SK-N-SH (cell line): Measurements from ENCODE around the gene CYTH4. TPM values are rescaled to one million over a fixed set of nuclear protein-coding genes. Genes with fewer than 3 reads are reported as not detected.

Experiments used
- CTCF ChIA-PET: fragments of 300-600, 350-600 bp; formaldehyde crosslinking; extraction: SDS; loops from one replicate; lab custom pipeline; 2021; lab: Yijun Ruan, JAX
- POLR2A ChIA-PET: fragments of 350-600 bp; sonication (Branson Sonifier 250); formaldehyde crosslinking; extraction: SDS; loops from one replicate; lab custom pipeline; 2020; ENCODE audit warnings: antibody characterized with exemption, inconsistent platforms; lab: Yijun Ruan, JAX
- DNase-seq: peaks from one replicate; pipeline ENCODE4 v3.0.0; 2012
- H2AFZ ChIP-seq: fragments of 200-600 bp; sonication (generic); 2 replicates; pipeline ENCODE4 v1.8.1; 2016; ENCODE audit warnings: antibody characterized with exemption, mild to moderate bottlenecking, low read depth
- H3F3A ChIP-seq: fragments of 200-600 bp; sonication (generic); replicated peaks from 2 replicates; pipeline ENCODE3; 2016; ENCODE audit warnings: antibody characterized with exemption, mild to moderate bottlenecking; ENCODE audit not compliant: insufficient read depth
- H3K27ac ChIP-seq, 2 experiments: fragments of 200-500 bp in 1 of 2; fragments of 200-600 bp in 1 of 2; sonication (Bioruptor generic) in 1 of 2; sonication (generic), shearing (Covaris generic) in 1 of 2; 2 replicates each; pipeline versions ENCODE4 v1.5.1 to v1.6.1; 2014 to 2016; ENCODE audit warnings: low read depth in 2 of 2, inconsistent platforms in 1 of 2, low read length in 1 of 2, mild to moderate bottlenecking in 1 of 2, mixed read lengths in 1 of 2
- H3K27me3 ChIP-seq: fragments of 200-600 bp; sonication (generic), shearing (Covaris generic); 2 replicates; pipeline ENCODE4 v1.6.1; 2016; ENCODE audit warnings: mixed run types; ENCODE audit not compliant: insufficient read depth
- H3K36me3 ChIP-seq, 2 experiments: fragments of 200-500 bp in 1 of 2; fragments of 200-600 bp in 1 of 2; sonication (Bioruptor generic) in 1 of 2; sonication (generic) in 1 of 2; replicated peaks in 1 of 2; 2 replicates each; pipeline versions ENCODE3 to v1.5.1; 2014 to 2016; ENCODE audit warnings: low read length in 1 of 2, mild to moderate bottlenecking in 1 of 2; ENCODE audit not compliant: insufficient read depth in 2 of 2, control insufficient read depth in 1 of 2
- H3K4me1 ChIP-seq, 2 experiments: fragments of 200-500 bp in 1 of 2; fragments of 200-600 bp in 1 of 2; sonication (Bioruptor generic) in 1 of 2; sonication (generic), shearing (Covaris generic) in 1 of 2; 2 replicates each; pipeline versions ENCODE4 v1.5.1 to v1.6.1; 2014 to 2016; ENCODE audit warnings: low read depth in 1 of 2, low read length in 1 of 2, mixed run types in 1 of 2; ENCODE audit not compliant: insufficient read depth in 2 of 2, control insufficient read depth in 1 of 2
- H3K4me2 ChIP-seq: fragments of 200-600 bp; sonication (generic), shearing (Covaris generic); 2 replicates; pipeline ENCODE4 v1.6.1; 2017; ENCODE audit warnings: mixed run types
- H3K4me3 ChIP-seq, 2 experiments: fragments of 200-500 bp in 1 of 2; fragments of 200-600 bp in 1 of 2; sonication (Bioruptor generic) in 1 of 2; sonication (generic), shearing (Covaris generic) in 1 of 2; 2 replicates each; pipeline versions ENCODE4 v1.5.1 to v1.8.1; 2014 to 2016; ENCODE audit warnings: low read depth in 2 of 2, inconsistent platforms in 1 of 2, low read length in 1 of 2, mild to moderate bottlenecking in 1 of 2, mixed read lengths in 1 of 2, moderate library complexity in 1 of 2
- H3K79me2 ChIP-seq: fragments of 200-600 bp; sonication (generic); 2 replicates; pipeline ENCODE4 v1.8.1; 2017; ENCODE audit warnings: mild to moderate bottlenecking; ENCODE audit not compliant: insufficient read depth
- H3K9ac ChIP-seq: fragments of 200-600 bp; sonication (generic); 2 replicates; pipeline ENCODE4 v1.6.1; 2017; ENCODE audit warnings: mixed run types
- H3K9me2 ChIP-seq: fragments of 200-600 bp; sonication (generic); 2 replicates; pipeline ENCODE4 v1.6.1; 2017; ENCODE audit warnings: mixed run types
- H3K9me3 ChIP-seq: fragments of 200-600 bp; sonication (generic); 2 replicates; pipeline ENCODE4 v1.6.1; 2017; ENCODE audit warnings: mixed run types, mild to moderate bottlenecking, moderate library complexity
- H4K20me1 ChIP-seq: fragments of 200-600 bp; sonication (generic); 2 replicates; pipeline ENCODE4 v1.6.1; 2017; ENCODE audit warnings: mild to moderate bottlenecking, mixed run types; ENCODE audit not compliant: insufficient read depth
- CTCF ChIP-seq: fragments of 200-600 bp; sonication (generic); IDR thresholded peaks from 2 replicates; pipeline ENCODE4 v1.6.1; 2017; ENCODE audit warnings: antibody characterized with exemption, mild to moderate bottlenecking, moderate library complexity
- GABPA ChIP-seq: IDR thresholded peaks from 2 replicates; pipeline ENCODE4 v1.4.0; 2012; ENCODE audit warnings: low read depth, mild to moderate bottlenecking
- JUND ChIP-seq: IDR thresholded peaks from 2 replicates; pipeline ENCODE4 v1.4.0; 2012
- MXI1 ChIP-seq: IDR thresholded peaks from 2 replicates; pipeline ENCODE4 v1.6.1; 2012; ENCODE audit warnings: mild to moderate bottlenecking, low read depth, low read length, improper control_type of control experiment
- PBX3 ChIP-seq: IDR thresholded peaks from 2 replicates; pipeline ENCODE4; 2012
- RCOR1 ChIP-seq: fragments of 150-350 bp; IDR thresholded peaks from 2 replicates; pipeline ENCODE4 v1.6.1; 2017; ENCODE audit warnings: antibody characterized with exemption, low read length
- RXRA ChIP-seq: IDR thresholded peaks from 2 replicates; pipeline ENCODE4 v1.4.0; 2012; ENCODE audit warnings: low read depth, mild to moderate bottlenecking, borderline replicate concordance
- SIN3A ChIP-seq: IDR thresholded peaks from 2 replicates; pipeline ENCODE4 v1.6.1; 2012; ENCODE audit warnings: low read depth, mild to moderate bottlenecking, low read length, moderate library complexity, borderline replicate concordance
- USF1 ChIP-seq: IDR thresholded peaks from 2 replicates; pipeline ENCODE4 v1.4.0; 2012; ENCODE audit warnings: low read depth, borderline replicate concordance
- USF2 ChIP-seq: fragments of 150-350 bp; IDR thresholded peaks from 2 replicates; pipeline ENCODE4 v1.6.1; 2017; ENCODE audit warnings: antibody characterized with exemption, low read length, low read depth, borderline replicate concordance
- WGBS: methylation state at CpG from one replicate; pipeline ENCODE4 v1.1.6; 2017; ENCODE audit warnings: low lambda C conversion rate; 5-methylcytosine and 5-hydroxymethylcytosine counted together
- polyA plus RNA-seq, 3 experiments: library from polyadenylated mRNA; depleted of rRNA; stranded (reverse); fragments of >200 nt; gene quantifications; 2 replicates each; pipeline ENCODE4 v1.2.3, GENCODE V29; 2012

Gene CYTH4
- polyA plus RNA-seq, 1 of the 3 experiments (the other 2 are of a cell fraction), result 0.07 TPM

GRCh38 chr22:37281646-37282384 is 493 bp upstream of the CYTH4 start:
- DNase-seq, result no peak
- no peaks in the 10 kb centered on the region for H3K27me3 ChIP-seq
- H3K4me2 ChIP-seq, result no peak overlapping the region
- no peak for TF ChIP-seq RXRA
- TF ChIP-seq MXI1, result no peak
- no peak for TF ChIP-seq RCOR1
- TF ChIP-seq, all 33 proteins: peak for 0
- no peaks in the 10 kb centered on the region for H3K9me3 ChIP-seq
- WGBS, result 86% methylated on average over 12 of the region's 12 CpGs
- H3K4me1 ChIP-seq, result no peaks in the 10 kb centered on the region
- H3F3A ChIP-seq, result no peaks in the 10 kb centered on the region
- H3K9ac ChIP-seq, result no peak overlapping the region
- ChIA-PET CTCF (interaction anchor here (0.9 to 7.4 kb wide), 3 partner anchors 14 to 83 kb away, joined by 3 to 49 read pairs (median 3); no protein-coding TSS in a partner anchor), POLR2A (no interaction called here)
- H2AFZ ChIP-seq, result no peak overlapping the region
- H3K27ac ChIP-seq, result no peak overlapping the region
- no peaks in the 10 kb centered on the region for H3K9me2 ChIP-seq
- H3K79me2 ChIP-seq, result no peaks in the 10 kb centered on the region
- no peaks in the 10 kb centered on the region for H4K20me1 ChIP-seq
- H3K36me3 ChIP-seq, result no peaks in the 10 kb centered on the region
- no peak overlapping the region for H3K4me3 ChIP-seq

GRCh38 chr22:37283393-37283937 is 1.2 kb downstream of the CYTH4 start:
- Histone ChIP-seq H3K27ac (no peak overlapping the region), H4K20me1 (no peaks in the 10 kb centered on the region), H3K9ac (no peak overlapping the region), H3K79me2 (no peaks in the 10 kb centered on the region), H3F3A (no peaks in the 10 kb centered on the region), H3K27me3 (no peaks in the 10 kb centered on the region), H3K4me3 (no peak overlapping the region), H3K36me3 (no peaks in the 10 kb centered on the region), H3K9me2 (no peaks in the 10 kb centered on the region), H3K4me2 (no peak overlapping the region), H3K4me1 (no peaks in the 10 kb centered on the region), H3K9me3 (no peaks in the 10 kb centered on the region), H2AFZ (no peak overlapping the region)
- TF ChIP-seq SIN3A, result no peak
- TF ChIP-seq USF2, result no peak
- TF ChIP-seq JUND, result no peak
- peak; percentile 34; the same call in 1 of the 2 replicates for TF ChIP-seq CTCF
- no peak for TF ChIP-seq PBX3
- no peak for TF ChIP-seq USF1
- no peak for TF ChIP-seq GABPA
- WGBS, result 54% methylated on average over 7 of the region's 8 CpGs
- peak; percentile 61 for DNase-seq
- POLR2A ChIA-PET, result no interaction called here
- CTCF ChIA-PET, result interaction anchor here (0.6 to 7.4 kb wide), 7 partner anchors 9 to 783 kb away, joined by 3 to 49 read pairs (median 3); no protein-coding TSS in a partner anchor
